ENCODE measurements around the gene OR6S1.
"Not testable (repeated sequence)": the region's sequence is repeated elsewhere in the genome, so short reads cannot be mapped to it uniquely, and the experiment has no call there.

The OR6S1 gene

DNA sequence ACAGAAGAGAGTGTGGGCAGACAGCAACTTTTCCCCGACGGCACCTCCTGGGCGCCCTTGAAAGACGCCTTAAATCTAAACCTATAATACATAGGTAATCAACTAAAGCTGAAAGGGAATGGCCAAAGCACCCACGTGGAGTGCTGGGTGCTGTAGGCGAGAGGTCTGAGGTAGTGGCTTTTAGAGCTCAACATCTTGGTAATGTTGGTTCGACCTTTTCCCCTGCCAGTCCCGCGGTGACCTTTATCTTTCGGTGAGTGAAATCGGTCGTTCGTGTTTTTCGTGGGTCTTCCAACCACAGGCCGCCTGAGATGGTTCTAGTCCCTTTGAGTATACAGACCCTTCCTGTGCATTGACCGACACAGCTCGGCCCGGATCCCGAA lies 9.1 kb downstream of the OR6S1 start:
- H3K27me3 ChIP-seq (ENCODE audit: insufficient read depth, low read length) = peaks cover 44% of the 10 kb centered on the region

DNA sequence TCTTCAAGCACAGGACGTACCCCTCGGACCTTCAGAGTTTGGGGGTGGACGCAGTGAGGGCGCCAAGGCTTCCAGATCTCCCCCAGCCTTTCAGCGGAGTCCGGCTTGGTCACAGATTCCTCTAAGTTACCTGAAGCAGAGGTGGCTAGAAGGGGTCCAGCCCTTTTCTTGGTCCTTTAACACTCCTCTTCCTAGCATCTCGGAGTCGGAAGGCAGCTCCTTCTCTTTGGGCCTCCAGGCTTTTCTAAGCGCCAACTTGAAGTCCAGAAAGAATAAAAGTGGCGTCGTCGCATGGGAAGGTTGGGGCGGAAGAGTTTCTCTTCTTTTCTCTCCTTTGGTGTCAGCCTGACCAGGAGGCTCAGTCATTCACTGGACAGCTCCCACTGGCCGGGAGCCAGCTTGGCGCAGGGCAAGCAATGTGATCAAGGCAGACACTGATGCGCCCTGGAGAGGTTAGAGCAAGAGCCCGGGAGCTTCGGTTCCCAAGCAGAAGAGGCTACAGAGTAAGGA lies 9.6 kb downstream of the OR6S1 start:
- Histone ChIP-seq H3K9me3 (ENCODE audit: low read length) (no peaks in the 10 kb centered on the region), H3K4me3 (ENCODE audit: low read length) (peak overlapping the region; percentile 41), H3K36me3 (ENCODE audit: insufficient read depth, low read length) (no peaks in the 10 kb centered on the region), H3K27me3 (ENCODE audit: insufficient read depth, low read length) (peaks cover 49% of the 10 kb centered on the region), H2AFZ (ENCODE audit: low read depth, low read length) (no peak overlapping the region), H3K4me1 (ENCODE audit: insufficient read depth, low read length) (peaks cover 24% of the 10 kb centered on the region)

More for the DNA sequence above, 9.1 kb downstream of the OR6S1 start:
- peak overlapping the region; percentile 34 for H2AFZ ChIP-seq (ENCODE audit: low read depth, low read length)
- H3K4me3 ChIP-seq (ENCODE audit: low read length) = peak overlapping the region; percentile 41
- no peaks in the 10 kb centered on the region for H3K36me3 ChIP-seq (ENCODE audit: insufficient read depth, low read length)
- peaks cover 24% of the 10 kb centered on the region for H3K4me1 ChIP-seq (ENCODE audit: insufficient read depth, low read length)
- no peaks in the 10 kb centered on the region for H3K9me3 ChIP-seq (ENCODE audit: low read length)

- Histone ChIP-seq H2AFZ (ENCODE audit: low read depth, low read length) (no peak overlapping the region), H3K9me3 (ENCODE audit: low read length) (no peaks in the 10 kb centered on the region), H3K4me3 (ENCODE audit: low read length) (peak overlapping the region; percentile 41), H3K36me3 (ENCODE audit: insufficient read depth, low read length) (no peaks in the 10 kb centered on the region), H3K4me1 (ENCODE audit: insufficient read depth, low read length) (peaks cover 24% of the 10 kb centered on the region), H3K27me3 (ENCODE audit: insufficient read depth, low read length) (peaks cover 56% of the 10 kb centered on the region)
Measured at GRCh38 chr14:20631023-20631879, 10.2 kb downstream of the OR6S1 start.

GRCh38 chr14:20630340-20631022 lies 11.0 kb downstream of the OR6S1 start:
- peaks cover 27% of the 10 kb centered on the region for H3K4me1 ChIP-seq (ENCODE audit: insufficient read depth, low read length)
- no peaks in the 10 kb centered on the region for H3K36me3 ChIP-seq (ENCODE audit: insufficient read depth, low read length)
- H2AFZ ChIP-seq (ENCODE audit: low read depth, low read length) = no peak overlapping the region
- peak overlapping the region; percentile 41 for H3K4me3 ChIP-seq (ENCODE audit: low read length)
- no peaks in the 10 kb centered on the region for H3K9me3 ChIP-seq (ENCODE audit: low read length)
- peaks cover 61% of the 10 kb centered on the region for H3K27me3 ChIP-seq (ENCODE audit: insufficient read depth, low read length)

- H2AFZ ChIP-seq (ENCODE audit: low read depth, low read length) = no peak overlapping the region
- no peaks in the 10 kb centered on the region for H3K9me3 ChIP-seq (ENCODE audit: low read length)
- H3K36me3 ChIP-seq (ENCODE audit: insufficient read depth, low read length) = no peaks in the 10 kb centered on the region
- H3K4me3 ChIP-seq (ENCODE audit: low read length) = no peak overlapping the region
- peaks cover 31% of the 10 kb centered on the region for H3K4me1 ChIP-seq (ENCODE audit: insufficient read depth, low read length)
- peaks cover 70% of the 10 kb centered on the region for H3K27me3 ChIP-seq (ENCODE audit: insufficient read depth, low read length)
Measured at GRCh38 chr14:20628063-20628854, 13.2 kb downstream of the OR6S1 start.

- H3K4me3 ChIP-seq (ENCODE audit: low read length) = no peak overlapping the region
- peaks cover 75% of the 10 kb centered on the region for H3K27me3 ChIP-seq (ENCODE audit: insufficient read depth, low read length)
Measured at GRCh38 chr14:20627346-20628027, 14.0 kb downstream of the OR6S1 start.

GRCh38 chr14:20626274-20626673 lies 15.2 kb downstream of the OR6S1 start:
- Histone ChIP-seq H3K27me3 (ENCODE audit: insufficient read depth, low read length) (peaks cover 80% of the 10 kb centered on the region), H2AFZ (ENCODE audit: low read depth, low read length) (no peak overlapping the region), H3K36me3 (ENCODE audit: insufficient read depth, low read length) (no peaks in the 10 kb centered on the region), H3K4me3 (ENCODE audit: low read length) (no peak overlapping the region), H3K9me3 (ENCODE audit: low read length) (no peaks in the 10 kb centered on the region), H3K4me1 (ENCODE audit: insufficient read depth, low read length) (peaks cover 20% of the 10 kb centered on the region)

More at GRCh38 chr14:20627346-20628027, 14.0 kb downstream of the OR6S1 start:
- H2AFZ ChIP-seq (ENCODE audit: low read depth, low read length) = no peak overlapping the region
- peaks cover 29% of the 10 kb centered on the region for H3K4me1 ChIP-seq (ENCODE audit: insufficient read depth, low read length)
- H3K9me3 ChIP-seq (ENCODE audit: low read length) = no peaks in the 10 kb centered on the region
- no peaks in the 10 kb centered on the region for H3K36me3 ChIP-seq (ENCODE audit: insufficient read depth, low read length)

GRCh38 chr14:20624495-20625070 lies 16.9 kb downstream of the OR6S1 start:
- H3K27me3 ChIP-seq (ENCODE audit: insufficient read depth, low read length) = peaks cover 77% of the 10 kb centered on the region
- H3K4me1 ChIP-seq (ENCODE audit: insufficient read depth, low read length) = peaks cover 15% of the 10 kb centered on the region
- no peak overlapping the region for H2AFZ ChIP-seq (ENCODE audit: low read depth, low read length)
- peak overlapping the region; percentile 49 for H3K4me3 ChIP-seq (ENCODE audit: low read length)
- H3K9me3 ChIP-seq (ENCODE audit: low read length) = no peaks in the 10 kb centered on the region
- H3K36me3 ChIP-seq (ENCODE audit: insufficient read depth, low read length) = no peaks in the 10 kb centered on the region

GRCh38 chr14:20623798-20624197 lies 17.7 kb downstream of the OR6S1 start:
- Histone ChIP-seq H3K4me3 (ENCODE audit: low read length) (no peak overlapping the region), H3K4me1 (ENCODE audit: insufficient read depth, low read length) (peaks cover 15% of the 10 kb centered on the region), H3K36me3 (ENCODE audit: insufficient read depth, low read length) (no peaks in the 10 kb centered on the region), H3K9me3 (ENCODE audit: low read length) (no peaks in the 10 kb centered on the region), H2AFZ (ENCODE audit: low read depth, low read length) (no peak overlapping the region), H3K27me3 (ENCODE audit: insufficient read depth, low read length) (peaks cover 70% of the 10 kb centered on the region)

DNA sequence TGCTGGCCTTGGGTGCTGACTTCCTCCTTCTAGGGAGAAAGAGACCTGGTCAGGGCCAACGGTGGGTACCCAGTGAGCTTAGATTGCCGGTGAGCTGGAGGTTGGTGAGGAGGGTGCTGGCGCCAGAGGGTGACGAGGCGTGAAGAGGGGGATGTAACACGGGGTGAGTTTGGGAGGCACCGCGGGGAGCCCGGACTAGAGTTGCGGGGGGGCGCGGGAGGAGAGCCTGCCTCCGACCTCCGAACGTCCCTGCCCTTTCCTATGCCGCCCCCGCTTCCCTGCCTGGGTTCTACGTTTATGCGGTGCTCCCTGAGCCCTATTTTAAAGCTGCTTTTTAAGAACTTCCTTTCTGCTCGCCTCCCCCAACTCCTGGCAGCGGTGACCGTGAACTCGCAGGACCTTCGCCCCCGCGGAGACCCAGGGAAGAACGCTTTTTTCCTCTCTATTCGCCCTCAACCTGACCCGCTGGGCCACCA lies 18.6 kb downstream of the OR6S1 start:
- Histone ChIP-seq H3K36me3 (ENCODE audit: insufficient read depth, low read length) (no peaks in the 10 kb centered on the region), H2AFZ (ENCODE audit: low read depth, low read length) (no peak overlapping the region), H3K4me3 (ENCODE audit: low read length) (no peak overlapping the region), H3K9me3 (ENCODE audit: low read length) (no peaks in the 10 kb centered on the region), H3K4me1 (ENCODE audit: insufficient read depth, low read length) (peaks cover 15% of the 10 kb centered on the region), H3K27me3 (ENCODE audit: insufficient read depth, low read length) (peaks cover 61% of the 10 kb centered on the region)

DNA sequence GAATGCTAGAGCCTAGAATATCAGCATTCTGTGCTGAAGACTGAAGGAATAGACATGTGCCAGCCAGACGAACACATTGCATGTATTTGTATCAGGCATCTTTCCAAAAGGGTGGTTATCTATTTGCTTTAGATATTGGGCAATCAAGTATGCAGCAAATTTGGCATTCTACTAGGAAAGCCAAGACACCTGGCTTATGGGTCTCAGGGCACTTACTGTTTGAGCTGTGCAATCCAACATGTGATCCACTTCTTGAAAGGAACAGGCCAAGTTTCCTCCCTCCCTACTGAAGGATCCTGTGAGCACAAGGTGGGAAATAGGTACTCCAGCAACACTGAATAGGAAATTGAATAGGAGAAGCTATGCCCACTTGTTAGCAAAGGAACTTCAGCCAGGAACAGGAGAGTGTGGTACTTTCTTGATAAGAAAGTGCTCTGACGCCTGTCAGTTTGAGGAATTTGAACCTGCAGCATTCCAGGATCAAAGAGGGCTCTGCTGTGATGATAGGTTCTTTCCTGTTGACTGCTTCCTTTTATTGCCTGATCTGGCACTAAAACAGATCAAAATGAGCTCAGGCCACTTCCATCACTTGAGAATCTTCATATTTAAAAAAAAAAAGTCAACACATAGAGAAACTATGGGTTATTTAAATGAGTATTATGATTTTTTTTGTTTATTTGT lies 20.6 kb downstream of the OR6S1 start:
- Histone ChIP-seq H3K36me3 (ENCODE audit: insufficient read depth, low read length) (no peaks in the 10 kb centered on the region), H3K4me3 (ENCODE audit: low read length) (no peak overlapping the region), H3K4me1 (ENCODE audit: insufficient read depth, low read length) (peaks cover 15% of the 10 kb centered on the region), H3K9me3 (ENCODE audit: low read length) (no peaks in the 10 kb centered on the region), H3K27me3 (ENCODE audit: insufficient read depth, low read length) (peaks cover 42% of the 10 kb centered on the region), H2AFZ (ENCODE audit: low read depth, low read length) (no peak overlapping the region)

GRCh38 chr14:20619688-20620087 lies 21.8 kb downstream of the OR6S1 start:
- peaks cover 33% of the 10 kb centered on the region for H3K27me3 ChIP-seq (ENCODE audit: insufficient read depth, low read length)
- H3K4me1 ChIP-seq (ENCODE audit: insufficient read depth, low read length); H3K36me3 ChIP-seq (ENCODE audit: insufficient read depth, low read length); H2AFZ ChIP-seq (ENCODE audit: low read depth, low read length); H3K9me3 ChIP-seq (ENCODE audit: low read length); H3K4me3 ChIP-seq (ENCODE audit: low read length): not testable (repeated sequence)

All from neuron (in vitro differentiated cells).